Activated CD4-positive, alpha-beta T cell treated with anti-CD3 and anti-CD28 coated beads, Interleukin-2, amount 50 U/mL, for 24 hours (primary cell): ENCODE measurements around the gene HOXA5.

Experiments used
- DNase-seq, 2 donors: peaks; one replicate each; pipeline ENCODE4 v3.0.0-alpha.2; 2020; ENCODE audit warnings: low read depth in 1 of 2, low spot score in 1 of 2

HOXA5 gene

DNA sequence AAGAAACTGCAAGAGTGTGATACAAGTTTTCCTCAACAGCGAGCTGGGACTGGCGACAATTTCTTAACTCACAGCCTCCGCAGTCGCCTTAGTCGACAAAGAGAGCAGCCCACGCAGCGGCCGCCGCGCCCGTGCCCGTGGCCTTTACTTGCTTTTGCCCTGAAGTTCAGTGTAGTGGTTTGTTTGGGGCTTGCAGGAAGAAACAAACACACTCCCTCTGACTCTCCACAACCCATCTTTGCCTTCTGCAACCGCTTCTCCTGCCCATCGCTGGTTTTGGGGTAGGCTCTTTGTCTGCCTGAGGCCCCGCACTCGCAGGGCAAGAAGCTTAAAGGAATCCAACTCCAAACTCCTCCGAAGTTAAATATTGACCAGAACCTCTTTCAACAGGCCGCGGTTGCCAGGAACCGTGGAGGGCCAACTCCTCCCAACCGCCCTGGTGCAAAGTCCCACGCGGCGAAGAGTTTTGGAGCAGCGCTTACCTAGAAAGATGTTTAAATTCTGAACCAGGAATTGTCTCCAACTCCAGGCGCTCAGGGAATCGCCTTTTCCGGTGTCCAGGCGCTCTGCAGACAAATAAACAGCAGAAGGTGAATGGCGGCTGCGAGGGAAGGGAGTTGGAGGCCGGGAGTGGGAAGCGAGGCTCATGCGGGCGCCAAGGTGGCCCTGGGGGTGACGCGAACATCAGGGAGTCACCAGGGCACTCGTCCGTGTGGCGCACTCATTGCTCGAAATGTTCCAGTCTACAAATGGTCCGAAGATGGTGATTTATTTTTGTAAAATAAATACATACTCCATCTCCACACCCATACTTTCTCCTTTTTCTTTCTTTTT is 21.2 kb downstream of the HOXA5 start:
- DNase-seq: no peak

DNA sequence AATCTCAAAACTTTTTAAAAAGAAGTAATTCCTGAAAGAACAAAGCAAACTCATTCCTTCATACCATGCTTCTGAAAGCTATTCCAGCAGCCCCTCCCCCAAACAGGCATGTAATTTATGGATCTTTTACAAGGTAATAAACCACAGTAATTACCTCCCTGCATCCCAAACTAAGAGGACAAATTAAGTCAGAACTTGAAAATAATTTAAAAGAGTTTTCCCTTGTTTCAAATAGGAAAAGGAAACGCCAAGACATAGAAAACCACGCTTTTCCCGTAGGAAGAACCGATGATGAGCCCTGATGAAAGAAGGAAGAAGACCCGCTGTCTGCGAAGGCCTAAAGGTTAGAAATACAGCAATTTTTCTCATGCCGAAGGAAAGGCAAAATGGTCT is 21.8 kb downstream of the HOXA5 start:
- DNase-seq: no peak

DNA sequence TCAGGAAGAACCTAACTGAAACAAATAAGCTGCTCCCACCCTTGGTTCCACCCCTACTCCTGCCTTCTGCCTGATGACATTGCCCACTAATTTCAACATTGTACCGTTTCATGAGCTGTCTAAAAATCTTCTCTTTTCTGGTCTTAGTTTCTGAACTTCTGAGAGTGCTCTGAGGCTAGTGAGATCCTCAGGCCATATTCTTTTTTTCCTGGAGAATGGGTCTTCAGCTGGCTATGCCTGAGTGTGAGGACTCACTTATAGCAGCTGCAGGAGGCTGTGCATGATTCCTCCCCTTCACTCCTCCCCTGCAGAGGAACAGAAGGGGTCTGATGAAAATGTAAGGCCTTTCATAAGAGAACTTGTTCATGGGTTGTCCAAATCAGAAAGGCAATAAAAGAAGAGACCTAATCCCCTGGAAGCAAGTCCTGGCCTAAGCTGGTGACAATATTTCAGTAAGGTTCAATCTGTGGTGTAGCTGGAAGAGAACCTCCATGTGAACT is 24.0 kb downstream of the HOXA5 start:
- DNase-seq: no peak

DNA sequence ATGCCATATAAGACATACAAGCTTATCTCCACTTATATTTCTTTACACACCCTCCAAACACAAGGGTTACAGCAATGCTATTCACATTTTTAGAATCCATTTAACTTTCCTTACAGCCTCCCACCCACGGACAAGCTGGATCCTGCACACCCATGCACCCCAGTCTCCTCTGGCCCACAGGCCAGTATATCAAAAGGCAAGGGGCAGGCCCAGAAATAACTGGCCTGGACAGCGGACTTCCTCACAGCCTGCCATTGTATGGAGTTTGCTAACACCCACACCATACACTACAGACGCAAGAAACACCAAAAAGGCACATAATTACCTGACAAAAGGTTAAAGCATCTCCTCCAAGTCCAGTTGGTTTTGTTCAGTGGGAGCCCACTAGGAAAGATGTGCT is 24.9 kb downstream of the HOXA5 start:
- DNase-seq: no peak

DNA sequence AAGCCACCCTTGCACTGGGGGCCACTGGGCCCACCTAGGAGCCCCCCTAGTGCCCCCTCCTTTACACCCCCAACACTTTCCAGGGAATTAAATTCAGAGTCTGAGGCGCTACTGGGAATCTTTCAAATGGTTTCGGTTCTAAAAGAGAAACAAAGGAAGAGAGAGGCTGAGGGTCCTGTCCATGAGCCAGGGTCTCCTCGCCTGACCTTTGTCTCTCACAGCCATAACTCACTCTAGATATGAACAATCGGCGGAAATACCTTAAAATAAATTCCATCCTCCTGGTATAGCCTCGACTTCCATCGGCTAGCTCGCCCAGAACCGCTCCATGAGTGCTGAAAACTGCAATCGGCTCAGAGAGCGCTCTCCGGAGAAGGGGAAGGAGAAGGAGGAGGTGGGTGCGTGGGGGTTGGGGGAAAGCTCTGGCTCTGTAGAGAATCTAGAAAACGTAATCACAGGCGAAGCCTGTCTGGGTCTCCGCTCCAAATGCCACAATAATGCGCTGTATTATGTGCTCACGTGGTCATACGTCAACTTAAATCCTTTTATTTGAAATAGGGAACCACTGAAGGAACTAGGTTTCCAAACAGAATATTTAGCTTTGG is 25.5 kb downstream of the HOXA5 start:
- DNase-seq: no peak

DNA sequence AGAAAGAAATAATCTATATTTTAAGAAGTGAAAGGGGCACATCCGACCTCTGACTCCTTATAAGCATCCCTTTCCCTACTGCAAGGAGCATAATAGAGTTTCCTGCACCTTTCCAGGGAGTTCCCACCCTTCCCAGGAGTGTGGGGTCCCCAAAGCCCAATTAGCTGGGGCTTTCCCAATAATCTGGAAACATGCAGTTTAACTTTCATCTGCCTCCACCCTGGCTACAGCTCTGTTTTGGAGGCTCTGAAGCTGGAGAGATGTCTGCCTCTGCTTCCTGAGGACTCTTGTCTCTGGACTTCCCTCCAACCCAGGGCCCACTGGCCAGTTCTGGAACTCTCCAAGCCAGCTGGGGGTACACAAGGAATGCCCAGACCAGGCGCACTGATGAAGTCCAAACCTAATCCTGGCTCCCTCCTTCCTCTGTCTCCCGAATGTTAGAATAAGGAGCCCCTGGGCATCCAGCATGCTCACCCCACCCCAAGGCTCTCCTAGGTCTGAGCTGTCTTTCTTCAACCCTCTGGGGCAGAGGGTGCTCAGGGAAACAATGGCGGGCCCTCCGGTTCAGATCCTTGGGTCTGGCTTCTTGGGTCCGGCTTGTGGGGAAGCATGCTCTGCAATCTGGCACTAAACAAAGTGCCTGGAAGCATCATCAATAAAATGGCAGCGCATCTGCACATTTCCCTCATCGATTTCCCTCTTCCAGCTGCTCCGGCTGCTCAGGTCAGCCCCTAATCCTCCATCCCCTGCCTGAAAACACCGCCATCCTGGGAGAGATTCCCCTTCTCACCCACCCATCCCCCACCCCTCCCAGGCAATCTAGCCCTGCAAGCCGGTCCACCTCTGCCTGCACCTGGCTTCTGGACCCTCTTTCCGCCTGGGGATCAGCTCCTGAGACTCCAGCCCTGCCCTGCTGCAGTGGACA is 26.3 kb downstream of the HOXA5 start:
- DNase-seq: no peak

DNA sequence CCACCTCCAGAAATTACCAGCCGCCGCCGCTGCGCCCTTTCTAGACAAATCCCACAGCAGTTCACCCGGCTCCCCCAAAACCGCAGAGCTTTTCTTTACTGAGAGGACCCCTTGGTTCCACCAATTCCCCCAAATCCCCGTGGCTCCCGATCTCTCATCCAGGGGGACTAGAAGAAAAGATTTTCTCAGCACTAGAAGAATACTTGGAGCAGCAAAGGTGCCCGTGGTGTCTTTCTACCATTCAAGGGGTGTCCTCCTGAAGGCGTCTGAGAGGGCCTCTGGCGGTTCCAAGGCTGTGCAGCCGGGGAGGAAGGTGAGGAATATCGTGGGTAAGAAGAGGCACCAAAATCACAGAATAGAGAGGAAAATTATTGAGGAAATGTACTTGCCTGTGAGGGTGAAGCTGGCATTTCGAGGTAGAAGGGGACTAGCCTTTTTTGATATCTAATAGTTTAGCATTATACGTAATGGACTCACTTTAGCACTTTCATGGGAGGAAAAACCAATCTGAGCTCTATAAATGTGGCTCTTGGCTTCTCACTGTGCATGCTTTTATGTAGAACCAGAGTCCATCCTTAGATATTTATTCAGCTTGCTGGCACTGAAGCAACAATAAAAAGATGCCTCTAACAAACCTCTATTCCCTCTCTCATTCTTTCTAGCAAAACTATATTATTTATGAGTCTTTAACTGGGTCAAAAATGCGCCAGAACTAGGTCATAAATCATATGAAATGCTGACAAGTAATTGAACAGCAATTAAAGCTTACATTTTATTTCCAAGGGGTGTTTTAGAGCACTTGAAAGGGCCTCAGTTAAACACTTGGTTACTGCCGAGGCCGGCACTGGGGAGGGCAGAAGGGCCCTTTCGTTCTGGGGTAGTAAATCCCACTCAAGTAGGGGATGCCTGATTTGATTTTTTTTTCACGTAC is 27.2 kb downstream of the HOXA5 start:
- DNase-seq: no peak

DNA sequence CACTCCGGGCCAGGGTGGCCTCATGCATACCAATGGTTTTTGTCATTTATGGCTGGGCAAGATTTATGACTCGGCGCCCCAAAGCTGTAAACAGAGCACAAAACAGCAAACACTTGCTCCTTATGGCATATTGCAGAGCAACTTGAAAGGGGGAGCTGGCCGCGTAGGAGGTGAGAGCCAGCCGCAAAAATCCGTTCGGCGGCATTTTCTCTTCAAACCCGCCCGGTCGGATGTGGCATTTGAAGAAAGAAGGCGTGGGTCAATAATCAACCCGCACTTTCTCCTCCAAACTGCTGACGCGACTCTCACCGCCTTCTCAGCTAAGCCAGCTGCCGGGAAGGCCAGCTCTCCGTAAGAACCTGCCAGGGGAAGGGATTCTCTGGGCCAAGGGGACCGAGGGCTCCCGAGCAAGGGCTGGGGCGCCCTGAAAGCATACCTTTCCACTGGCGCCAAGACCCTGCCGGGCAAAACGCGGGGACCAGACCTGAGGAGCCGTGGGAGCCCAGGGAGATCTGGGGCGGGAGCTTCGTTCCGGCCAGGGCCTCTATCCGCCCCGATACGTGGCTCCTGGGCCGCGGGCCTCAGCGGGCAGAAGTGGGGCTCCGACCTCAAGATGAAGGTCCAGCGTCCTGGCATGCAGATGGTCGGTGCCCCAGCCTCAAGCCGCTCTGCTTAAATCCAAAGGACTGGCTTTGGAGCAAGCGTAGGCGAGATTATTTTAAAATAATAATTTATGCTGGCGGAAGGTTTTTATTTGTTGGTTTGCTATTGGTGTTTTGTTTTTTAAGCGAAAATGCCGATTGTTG is 28.1 kb downstream of the HOXA5 start:
- no peak for DNase-seq

DNA sequence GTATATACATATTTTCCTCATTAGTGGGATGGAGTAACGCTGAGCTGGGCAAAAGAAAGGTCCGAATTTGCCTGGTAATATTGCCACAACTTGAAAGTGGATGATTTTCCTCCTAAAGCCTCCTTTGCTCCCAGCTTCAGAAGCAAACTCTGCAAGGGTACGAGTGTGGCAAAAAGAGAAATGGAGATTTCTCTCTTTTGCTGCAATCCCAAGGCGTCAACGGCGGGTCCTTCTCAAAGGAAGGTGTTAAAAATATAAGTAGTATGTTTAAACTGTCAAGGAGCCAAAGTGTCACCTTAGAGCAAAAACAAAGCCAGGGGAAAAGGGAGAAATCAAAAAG is 28.6 kb downstream of the HOXA5 start:
- DNase-seq: no peak

DNA sequence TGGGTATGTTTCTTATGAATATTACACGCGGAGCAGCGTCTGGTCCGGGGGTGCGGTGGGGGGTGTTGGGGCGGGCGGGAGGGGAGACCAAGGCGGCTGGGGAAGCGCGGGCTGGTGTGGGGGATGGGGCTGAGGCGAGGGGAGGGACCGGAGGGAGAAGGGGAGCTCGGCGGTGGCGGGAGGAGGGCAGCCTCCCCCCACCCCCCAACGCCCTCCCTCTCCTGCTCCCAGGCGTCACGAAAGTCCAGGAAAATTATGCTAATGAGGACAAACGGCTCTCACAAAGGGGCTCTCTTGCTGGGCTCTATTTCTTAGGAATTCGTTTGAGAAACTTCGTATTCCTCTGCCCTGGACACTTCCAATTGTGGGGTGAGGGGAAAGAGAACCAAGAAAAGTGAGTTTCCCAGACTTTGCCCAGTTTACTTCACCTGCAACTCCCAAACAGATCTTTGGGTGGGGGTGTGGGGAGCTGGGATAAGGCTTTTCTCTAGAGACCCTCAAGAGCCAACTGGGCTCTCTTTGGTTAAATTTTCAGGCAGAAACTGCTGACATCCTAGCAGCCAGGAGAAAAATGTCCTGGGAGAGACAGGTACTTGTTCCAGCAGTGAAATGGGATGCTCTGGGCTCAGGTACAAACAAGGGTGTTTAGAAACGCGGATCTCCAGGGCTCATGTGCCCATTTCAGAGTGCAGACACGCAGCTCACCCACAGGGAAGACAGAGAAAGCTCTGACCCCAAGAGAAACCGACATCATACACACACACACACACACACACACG is 29.3 kb downstream of the HOXA5 start:
- no peak for DNase-seq

DNA sequence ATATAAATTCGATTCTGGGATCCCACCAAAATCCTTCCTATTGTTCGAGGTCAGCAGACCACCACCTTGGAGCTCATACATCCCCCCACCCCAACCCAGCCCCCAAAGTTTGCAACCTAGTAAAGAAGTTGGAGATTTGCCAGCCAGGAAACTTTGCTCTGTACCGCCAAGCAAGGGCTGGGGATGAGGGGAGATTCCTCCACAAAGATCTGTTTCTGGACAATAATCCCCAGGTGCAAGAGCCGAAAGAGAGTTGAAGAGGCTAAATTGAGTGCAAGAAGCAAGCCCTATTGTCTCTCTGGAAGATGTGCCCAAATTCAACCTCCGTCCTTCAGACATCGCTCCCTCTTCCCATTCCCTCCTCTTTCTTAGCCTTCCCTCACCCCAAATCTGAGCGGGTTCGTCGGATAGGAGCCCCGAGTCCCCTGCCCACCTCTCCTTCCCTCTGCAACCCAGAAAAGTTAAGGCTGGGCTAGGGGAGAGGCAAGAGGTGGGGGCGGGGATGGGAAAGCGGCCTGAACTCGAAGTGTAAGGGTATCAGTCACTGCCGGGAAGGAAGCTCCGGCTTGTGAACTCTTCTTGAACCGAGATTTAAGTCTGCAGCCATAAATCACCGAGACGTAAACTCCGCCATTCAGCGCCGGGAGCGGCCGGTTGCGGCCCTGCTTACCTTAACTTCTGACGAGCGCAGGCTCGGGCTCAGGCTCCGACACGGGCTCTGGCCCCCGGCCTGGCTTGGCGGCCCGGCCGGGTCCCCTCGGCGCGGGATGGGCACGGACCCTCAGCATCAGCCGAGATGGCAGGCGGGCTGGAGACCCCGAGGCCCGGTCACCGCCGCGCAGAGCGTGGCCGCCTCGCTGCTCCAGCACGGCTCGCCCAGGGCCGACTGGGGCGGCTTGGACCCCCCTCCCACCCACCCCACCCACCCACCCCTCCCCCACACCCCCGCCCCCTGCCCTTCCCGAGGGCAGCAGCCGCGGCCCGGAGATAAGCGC is 30.2 kb downstream of the HOXA5 start:
- no peak for DNase-seq

DNA sequence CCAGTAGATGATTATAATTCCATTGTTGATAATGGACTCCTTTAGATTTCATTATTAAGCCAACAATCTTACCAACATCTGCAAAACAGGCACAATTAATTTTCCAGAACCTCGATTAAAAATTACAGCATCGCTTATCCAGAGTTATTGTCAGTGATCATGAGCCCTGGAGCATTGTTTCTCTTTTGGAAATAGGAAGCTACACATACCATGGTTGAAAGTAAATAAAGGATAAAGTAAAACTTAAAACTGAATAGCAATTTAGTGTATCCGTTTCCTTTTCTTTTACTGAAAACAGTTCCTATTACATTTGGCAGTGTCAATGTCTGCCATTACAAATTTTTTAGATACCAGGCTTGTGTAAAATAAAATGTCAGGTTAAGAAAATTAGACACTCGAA is 31.1 kb downstream of the HOXA5 start:
- DNase-seq: no peak

DNA sequence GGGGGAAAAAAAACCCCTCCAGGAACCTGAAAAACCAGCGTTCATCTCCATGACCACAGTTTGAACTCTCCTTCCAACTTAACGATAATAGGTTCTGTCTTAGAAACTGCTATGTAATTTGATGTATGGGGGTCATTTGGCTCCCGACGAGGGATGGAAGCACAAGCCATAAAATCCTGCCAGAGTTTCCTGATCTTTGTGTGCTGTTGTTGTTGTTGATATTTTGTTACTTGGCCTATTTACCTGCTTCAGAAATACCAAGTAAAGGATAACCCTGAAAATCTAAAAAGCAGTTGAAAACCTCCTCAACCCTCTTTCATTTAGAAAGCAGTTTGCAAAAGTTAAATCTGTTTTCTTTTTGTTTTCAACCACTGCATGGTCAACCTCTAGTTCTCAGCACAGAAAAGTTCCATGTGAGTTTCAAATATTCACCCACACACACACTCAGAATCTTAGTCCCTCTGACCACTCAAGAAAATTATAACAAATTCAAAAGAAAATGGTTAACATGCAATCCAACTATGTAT is 31.7 kb downstream of the HOXA5 start:
- no peak for DNase-seq

DNA sequence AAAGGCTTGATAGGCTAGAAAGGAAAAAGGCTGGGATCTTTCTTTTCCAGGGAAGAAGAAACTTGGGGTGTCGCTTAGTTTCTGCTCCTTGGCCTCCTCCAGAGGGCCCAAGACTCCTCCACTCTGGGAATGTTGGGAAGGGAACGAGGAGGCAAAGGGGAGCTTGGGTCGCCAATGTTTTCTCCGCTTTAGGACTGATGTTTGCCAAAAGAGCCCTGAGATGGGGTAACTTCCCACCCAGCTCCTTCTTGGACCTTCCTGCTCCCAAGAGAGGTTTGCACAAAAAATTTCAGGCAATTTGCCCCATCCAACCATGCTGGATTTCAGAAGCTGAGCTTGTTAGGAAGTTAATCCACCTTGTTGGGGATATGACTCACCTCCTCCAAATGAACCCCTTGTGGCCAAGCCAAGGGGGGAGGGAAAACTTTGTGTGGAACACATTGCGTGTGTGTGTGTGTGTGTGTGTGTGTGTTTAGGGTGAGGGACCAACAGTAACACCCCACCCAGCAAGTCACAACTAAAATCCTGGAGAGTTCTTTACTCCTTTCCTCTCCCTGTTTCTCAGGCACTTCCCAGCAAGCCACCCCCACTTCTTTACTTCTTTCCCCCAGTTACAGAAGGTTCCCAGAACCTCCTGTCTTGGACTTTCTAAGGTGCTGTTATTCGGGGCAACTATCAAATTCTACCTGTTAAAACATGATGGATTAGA is 32.3 kb downstream of the HOXA5 start:
- DNase-seq: no peak

DNA sequence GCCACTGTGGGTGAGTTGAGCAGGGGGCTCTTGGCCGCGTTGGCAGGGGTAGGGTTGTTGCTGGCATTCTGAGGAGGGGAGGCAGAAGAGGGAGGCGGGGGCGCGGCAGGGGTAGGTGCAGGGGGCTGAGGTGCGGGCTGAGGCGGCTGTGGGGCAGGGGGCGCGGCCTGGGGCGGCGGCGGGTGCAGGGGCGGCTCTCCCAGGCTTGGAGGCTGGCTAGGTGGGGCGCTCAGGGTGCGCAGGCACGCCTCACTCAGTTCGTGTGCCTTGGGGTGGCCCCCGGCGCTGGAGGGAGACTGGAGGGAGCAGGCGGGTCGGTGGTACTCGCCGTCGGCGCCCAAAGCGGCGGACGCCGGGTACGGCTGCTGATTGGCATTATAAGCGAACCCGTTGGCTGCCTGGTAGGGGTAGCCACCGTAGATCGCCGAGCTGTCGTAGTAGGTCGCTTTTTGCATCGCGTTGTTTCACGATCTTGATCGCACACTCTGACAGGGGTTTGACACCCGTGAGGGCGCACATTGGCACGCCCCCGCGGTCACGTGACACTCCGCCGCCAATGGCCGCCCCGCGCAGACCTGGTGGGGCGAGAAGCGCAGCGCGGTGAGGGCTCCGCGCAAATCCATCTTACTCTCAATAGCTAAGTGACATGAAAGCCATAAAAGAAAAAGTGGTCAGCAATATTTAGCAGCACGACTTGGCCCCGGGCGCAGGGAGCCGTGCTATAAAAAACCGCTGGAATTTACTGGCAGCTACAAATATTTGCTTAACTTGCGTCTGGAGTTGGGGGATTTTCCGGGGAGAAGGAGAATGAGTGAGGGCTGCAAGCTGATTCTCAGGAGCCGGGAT is 33.1 kb downstream of the HOXA5 start:
- no peak for DNase-seq
